SK-N-DZ (cell line): ENCODE data around the gene GAPT.
"Not testable (repeated sequence)": the region's sequence is repeated elsewhere in the genome, so short reads cannot be mapped to it uniquely, and the experiment has no call there.

Experiments used
- DNase-seq: peaks from one replicate; pipeline ENCODE4 v3.0.0-alpha.2; 2015; ENCODE audit warnings: low spot score
- small RNA-seq, 2 experiments: library from RNA; depleted of rRNA; stranded (forward); fragments of <200 nt; gene quantifications; one replicate each; pipeline ENCODE3, GENCODE V24; 2014

GAPT gene

DNA sequence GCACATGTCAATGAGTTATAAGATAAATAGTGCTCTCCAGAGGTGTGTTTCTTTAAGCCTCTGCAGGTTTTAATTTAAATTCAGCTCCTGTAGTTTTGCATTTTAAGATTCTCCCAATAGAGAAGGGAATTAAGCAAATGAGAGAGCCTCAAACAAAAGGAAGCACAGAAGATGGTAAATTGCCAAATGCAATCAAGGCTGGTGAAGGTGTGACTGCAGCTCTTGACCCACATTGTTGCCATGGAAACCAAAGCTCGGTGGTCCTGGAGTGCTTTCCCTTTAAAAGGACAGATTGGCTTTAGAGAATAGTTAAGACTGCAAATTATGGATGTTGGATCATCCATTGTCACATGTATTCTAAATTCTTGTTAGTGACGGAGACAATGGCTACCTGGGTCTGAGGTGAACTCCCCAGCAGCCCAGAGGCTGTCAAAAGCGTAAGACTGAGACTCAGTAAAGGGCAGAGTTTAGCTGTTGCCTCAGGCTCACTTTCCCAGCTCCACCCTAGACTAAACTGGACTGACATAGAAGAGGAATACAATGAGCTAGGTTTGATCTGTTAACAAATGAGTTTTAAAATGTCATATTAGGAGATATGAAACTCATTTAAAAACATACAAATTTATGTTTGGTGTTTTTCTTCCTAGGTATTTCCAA is 12.3 kb downstream of the GAPT start:
- DNase-seq: no peak

- DNase-seq: no peak
These were observed 13.5 kb downstream of the GAPT start for GRCh38 chr5:58504766-58505165.

DNA sequence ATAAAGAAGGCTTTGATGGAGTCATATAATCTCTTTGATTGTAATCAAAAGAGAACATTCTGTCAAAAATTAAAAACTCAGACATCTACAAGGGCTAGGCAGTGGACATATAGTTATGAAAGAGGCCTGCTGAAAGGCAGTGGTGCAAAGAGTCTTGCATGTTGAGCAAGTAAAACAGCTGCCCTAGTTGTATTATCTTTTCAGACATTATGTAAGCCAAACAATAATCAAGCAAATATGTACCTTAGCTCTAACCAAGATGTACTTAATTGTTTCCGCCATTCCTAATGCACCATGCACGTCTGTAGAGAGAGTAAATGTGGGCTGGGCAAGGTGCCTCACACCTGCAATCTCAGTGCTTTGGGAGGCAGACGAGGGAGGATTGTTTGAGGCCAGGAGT is 14.3 kb downstream of the GAPT start:
- DNase-seq: no peak

GRCh38 chr5:58505971-58506640 is 14.9 kb downstream of the GAPT start:
- no peak for DNase-seq

- no peak for DNase-seq
These were observed 16.5 kb downstream of the GAPT start for GRCh38 chr5:58507715-58508114.

DNA sequence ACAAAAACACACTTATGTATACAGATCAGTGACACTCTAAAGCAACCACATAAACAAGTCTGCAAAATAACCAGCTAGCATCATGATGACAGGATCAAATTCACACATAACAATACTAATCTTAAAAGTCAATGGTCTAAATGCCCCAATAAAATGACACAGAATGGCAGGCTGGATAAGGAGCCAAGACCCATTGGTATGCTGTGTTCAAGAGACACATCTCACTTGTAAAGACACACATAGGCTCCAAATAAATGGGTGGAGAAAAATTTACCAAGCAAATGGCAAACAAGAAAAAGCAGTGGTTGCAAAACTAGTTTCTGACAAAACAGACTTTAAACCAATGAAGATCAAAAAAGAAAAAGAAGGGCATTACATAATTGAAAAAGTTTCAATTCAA is 26.0 kb downstream of the GAPT start:
- DNase-seq: no peak

- DNase-seq: no peak
These were observed 32.7 kb downstream of the GAPT start for GRCh38 chr5:58523956-58524355.

DNA sequence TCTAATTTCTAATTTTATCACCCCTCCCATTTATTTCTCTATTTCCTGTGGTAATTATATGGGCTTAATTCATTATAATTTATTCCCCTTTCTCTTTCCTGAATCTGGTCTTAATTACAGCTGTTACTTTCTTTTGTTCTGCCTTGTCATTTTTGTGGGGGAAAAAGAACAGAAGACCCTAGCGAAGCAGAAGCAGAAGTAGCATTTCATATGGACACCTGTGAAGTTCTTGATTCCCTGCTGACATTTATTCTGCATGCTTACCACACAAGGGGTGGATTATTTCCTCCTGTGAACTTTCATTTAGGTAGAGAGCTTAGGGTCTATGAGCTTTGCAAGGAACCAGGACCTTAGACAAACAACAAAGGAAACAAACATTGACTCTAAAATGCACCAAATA is 33.3 kb downstream of the GAPT start:
- DNase-seq: no peak

GRCh38 chr5:58530942-58531490 is 39.8 kb downstream of the GAPT start:
- no peak for DNase-seq

DNA sequence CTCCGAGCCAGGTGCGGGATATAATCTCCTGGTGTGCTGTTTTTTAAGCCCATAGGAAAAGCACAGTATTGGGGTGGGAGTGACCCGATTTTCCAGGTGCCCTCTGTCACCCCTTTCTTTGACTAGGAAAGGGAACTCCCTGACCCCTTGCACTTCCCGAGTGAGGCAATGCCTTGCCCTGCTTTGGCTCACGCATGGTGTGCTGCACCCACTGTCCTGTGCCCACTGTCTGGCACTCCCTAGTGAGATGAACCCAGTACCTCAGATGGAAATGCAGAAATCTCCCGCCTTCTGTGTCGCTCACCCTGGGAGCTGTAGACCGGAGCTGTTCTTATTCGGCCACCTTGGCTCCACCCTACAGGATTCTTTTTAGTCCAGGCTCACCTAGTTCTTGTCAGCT is 50.7 kb downstream of the GAPT start:
- DNase-seq: not testable (repeated sequence)

DNA sequence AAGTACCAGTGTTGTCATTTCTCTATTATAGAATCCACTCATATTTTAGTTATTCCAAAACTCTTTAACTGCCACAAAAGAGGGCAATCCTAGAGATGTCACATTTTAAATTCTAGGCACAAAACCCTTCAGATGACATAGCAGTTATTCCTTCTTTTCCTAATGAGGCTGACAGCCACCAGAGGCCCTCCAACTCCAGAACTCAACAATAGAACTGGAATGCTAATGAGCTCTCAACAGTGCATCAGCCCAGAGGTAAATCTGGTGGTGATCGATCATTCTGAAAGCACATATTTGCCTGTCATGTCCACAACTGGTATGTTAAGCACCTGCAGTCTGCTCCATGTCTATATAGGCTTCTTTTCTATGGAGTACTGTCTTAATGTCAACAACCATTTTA is 51.5 kb downstream of the GAPT start:
- DNase-seq: no peak

GRCh38 chr5:58543723-58544122 is 52.5 kb downstream of the GAPT start:
- DNase-seq: no peak

- no peak for DNase-seq
These were observed 53.0 kb downstream of the GAPT start for GRCh38 chr5:58544195-58544594.

- DNase-seq: no peak
These were observed 53.7 kb downstream of the GAPT start for GRCh38 chr5:58544926-58545325.

DNA sequence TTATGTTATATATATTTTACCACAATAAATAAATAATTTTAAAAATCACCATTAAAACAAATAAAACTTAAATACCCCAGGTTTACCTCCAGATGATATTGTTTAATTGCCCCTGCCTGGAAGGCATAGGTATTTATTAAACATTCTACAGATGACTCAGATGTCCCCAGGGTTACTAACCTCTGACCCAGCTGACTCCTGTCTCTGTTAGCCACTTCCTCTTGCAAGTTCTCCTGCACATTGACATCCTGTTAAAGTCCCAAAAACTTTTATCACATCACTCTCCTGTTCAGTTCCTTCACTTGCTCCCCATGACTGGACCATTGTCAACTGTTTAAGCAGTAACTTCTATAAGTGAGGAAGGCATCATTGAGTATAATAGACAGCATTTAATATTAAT is 54.7 kb downstream of the GAPT start:
- DNase-seq: no peak

Small RNAs within 50 kb of the gene (small RNA-seq; reads per million reads assigned to genes)
- gene MIR548AE2: 0 reads per million in 2 experiments
